Measurements from ENCODE around the gene NAIF1. TPM values are rescaled to one million over a fixed set of nuclear protein-coding genes. Genes with fewer than 3 reads are reported as not detected.

NAIF1 gene
- polyA plus RNA-seq, 1 donor from 2014 or later, result 9.9 TPM

DNA sequence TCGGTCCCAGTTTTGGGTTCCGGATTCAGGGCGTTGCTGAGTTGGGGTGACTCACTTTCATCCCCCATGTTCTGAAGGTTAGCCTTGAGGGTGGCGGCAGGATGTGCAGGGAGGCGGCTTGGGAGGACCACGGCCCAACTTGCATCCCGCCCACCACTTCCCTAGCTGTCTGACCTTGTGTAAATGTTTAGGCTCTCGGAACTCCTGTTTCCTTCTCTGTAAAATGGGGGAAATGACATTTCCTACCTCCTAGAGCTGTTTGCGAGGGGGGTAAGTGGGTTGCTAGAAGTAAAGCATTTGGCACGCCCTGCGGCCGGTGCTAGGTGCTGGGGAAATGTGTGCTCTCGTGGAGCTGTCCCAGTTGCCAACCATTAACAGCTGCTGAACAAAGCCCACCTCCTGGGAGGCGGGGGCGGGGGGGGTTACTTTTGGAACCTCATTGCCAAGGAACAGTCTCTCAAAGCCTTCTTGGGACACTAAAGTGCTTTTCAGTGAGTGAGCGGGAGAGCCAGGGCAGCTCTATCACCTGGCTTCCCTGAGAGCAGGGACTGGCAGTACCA lies 32.9 kb upstream of the NAIF1 start:
- no peaks in the 10 kb centered on the region for H4K20me1 ChIP-seq (ENCODE audit: insufficient read depth)
- peaks cover 6% of the 10 kb centered on the region for H3K79me2 ChIP-seq (replicated peaks; ENCODE audit: insufficient read depth, low read length)
- H3K9ac ChIP-seq (ENCODE audit: low read length), result peak overlapping the region; percentile 69
- no peak overlapping the region for H2AFZ ChIP-seq (ENCODE audit: low read depth, low read length)
- H3F3A ChIP-seq (ENCODE audit: insufficient read depth, low read length, poor library complexity, severe bottlenecking), result no peaks in the 10 kb centered on the region
- H3K27me3 ChIP-seq (ENCODE audit: insufficient read depth, low read depth, low read length), result no peaks in the 10 kb centered on the region
- H3K9me2 ChIP-seq (ENCODE audit: insufficient read depth, low read length), result no peaks in the 10 kb centered on the region
- peak overlapping the region; percentile 37 for H3K4me2 ChIP-seq (ENCODE audit: low read length)
- peak overlapping the region; percentile 67 for H3K4me3 ChIP-seq (ENCODE audit: low read length)
- TF ChIP-seq MXI1 (conservative IDR thresholded peaks at IDR 0.05; ENCODE audit: poor library complexity, severe bottlenecking), result no peak
- no peak for TF ChIP-seq POLR2AphosphoS5 (IDR thresholded peaks at IDR 0.05)
- no peak for TF ChIP-seq TAF1 (IDR thresholded peaks at IDR 0.05; ENCODE audit: low read depth)
- TF ChIP-seq RAD21 (conservative IDR thresholded peaks at IDR 0.05), result no peak
- no peak for TF ChIP-seq EZH2 (IDR thresholded peaks at IDR 0.05; ENCODE audit: borderline replicate concordance, insufficient read depth, low read length, poor library complexity, severe bottlenecking)
- TF ChIP-seq SMC3 (conservative IDR thresholded peaks at IDR 0.05; ENCODE audit: poor library complexity), result no peak
- TF ChIP-seq, protein P1, sequence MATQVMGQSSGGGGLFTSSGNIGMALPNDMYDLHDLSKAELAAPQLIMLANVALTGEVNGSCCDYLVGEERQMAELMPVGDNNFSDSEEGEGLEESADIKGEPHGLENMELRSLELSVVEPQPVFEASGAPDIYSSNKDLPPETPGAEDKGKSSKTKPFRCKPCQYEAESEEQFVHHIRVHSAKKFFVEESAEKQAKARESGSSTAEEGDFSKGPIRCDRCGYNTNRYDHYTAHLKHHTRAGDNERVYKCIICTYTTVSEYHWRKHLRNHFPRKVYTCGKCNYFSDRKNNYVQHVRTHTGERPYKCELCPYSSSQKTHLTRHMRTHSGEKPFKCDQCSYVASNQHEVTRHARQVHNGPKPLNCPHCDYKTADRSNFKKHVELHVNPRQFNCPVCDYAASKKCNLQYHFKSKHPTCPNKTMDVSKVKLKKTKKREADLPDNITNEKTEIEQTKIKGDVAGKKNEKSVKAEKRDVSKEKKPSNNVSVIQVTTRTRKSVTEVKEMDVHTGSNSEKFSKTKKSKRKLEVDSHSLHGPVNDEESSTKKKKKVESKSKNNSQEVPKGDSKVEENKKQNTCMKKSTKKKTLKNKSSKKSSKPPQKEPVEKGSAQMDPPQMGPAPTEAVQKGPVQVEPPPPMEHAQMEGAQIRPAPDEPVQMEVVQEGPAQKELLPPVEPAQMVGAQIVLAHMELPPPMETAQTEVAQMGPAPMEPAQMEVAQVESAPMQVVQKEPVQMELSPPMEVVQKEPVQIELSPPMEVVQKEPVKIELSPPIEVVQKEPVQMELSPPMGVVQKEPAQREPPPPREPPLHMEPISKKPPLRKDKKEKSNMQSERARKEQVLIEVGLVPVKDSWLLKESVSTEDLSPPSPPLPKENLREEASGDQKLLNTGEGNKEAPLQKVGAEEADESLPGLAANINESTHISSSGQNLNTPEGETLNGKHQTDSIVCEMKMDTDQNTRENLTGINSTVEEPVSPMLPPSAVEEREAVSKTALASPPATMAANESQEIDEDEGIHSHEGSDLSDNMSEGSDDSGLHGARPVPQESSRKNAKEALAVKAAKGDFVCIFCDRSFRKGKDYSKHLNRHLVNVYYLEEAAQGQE (IDR thresholded peaks at IDR 0.05; ENCODE audit: borderline replicate concordance), result no peak
- no peak for TF ChIP-seq EP300 (conservative IDR thresholded peaks at IDR 0.05; ENCODE audit: poor library complexity, severe bottlenecking)
- no peaks in the 10 kb centered on the region for H3K36me3 ChIP-seq (ENCODE audit: insufficient read depth, low read length)
- no peaks in the 10 kb centered on the region for H3K9me3 ChIP-seq (ENCODE audit: low read length)
- H3K27ac ChIP-seq (ENCODE audit: low read length), result no peak overlapping the region

DNA sequence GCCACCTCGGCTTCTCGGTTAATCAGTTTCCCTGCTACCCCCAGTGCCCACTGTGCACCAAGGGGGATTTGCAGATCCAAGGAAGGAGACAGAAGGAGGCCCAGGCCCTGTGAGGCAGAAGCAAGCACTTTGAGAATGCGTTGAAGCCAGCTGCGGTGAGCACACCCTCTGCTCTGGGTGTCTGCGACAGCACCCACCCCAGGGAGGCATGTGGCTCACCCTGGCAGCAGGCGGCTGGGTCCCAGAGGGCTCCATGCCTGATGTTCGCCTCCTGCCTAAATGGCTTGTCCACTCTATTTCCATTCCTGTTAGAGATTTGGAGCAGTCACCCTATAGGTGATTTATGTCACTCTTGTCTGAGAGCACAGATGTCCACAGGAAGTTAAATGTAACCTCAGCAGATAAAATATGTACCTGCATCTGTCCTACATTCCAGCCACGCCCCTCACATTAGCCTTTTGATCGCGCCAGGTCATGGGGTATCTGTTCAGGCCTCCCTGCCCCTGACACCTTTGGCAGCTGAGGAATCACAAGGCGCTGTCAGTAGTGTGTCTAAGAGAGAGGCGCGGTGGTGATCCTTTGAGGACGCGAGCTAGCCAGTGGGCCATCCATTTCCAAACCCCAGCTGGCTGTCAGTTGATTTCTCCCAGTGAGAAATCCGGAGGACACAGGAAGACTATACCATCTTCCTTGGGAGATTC lies 32.3 kb upstream of the NAIF1 start:
- peak overlapping the region; percentile 71 for H3K27ac ChIP-seq (ENCODE audit: low read length)
- H3K36me3 ChIP-seq (ENCODE audit: insufficient read depth, low read length), result no peaks in the 10 kb centered on the region
- H4K20me1 ChIP-seq (ENCODE audit: insufficient read depth), result no peaks in the 10 kb centered on the region
- no peaks in the 10 kb centered on the region for H3K9me2 ChIP-seq (ENCODE audit: insufficient read depth, low read length)
- no peak overlapping the region for H2AFZ ChIP-seq (ENCODE audit: low read depth, low read length)
- H3K79me2 ChIP-seq (replicated peaks; ENCODE audit: insufficient read depth, low read length), result peaks cover 6% of the 10 kb centered on the region
- H3K27me3 ChIP-seq (ENCODE audit: insufficient read depth, low read depth, low read length), result no peaks in the 10 kb centered on the region
- no peaks in the 10 kb centered on the region for H3F3A ChIP-seq (ENCODE audit: insufficient read depth, low read length, poor library complexity, severe bottlenecking)
- H3K9ac ChIP-seq (ENCODE audit: low read length), result peak overlapping the region; percentile 69
- peak overlapping the region; percentile 37 for H3K4me2 ChIP-seq (ENCODE audit: low read length)
- H3K4me3 ChIP-seq (ENCODE audit: low read length), result peak overlapping the region; percentile 67
- H3K9me3 ChIP-seq (ENCODE audit: low read length), result no peaks in the 10 kb centered on the region
- TF ChIP-seq EZH2 (IDR thresholded peaks at IDR 0.05; ENCODE audit: borderline replicate concordance, insufficient read depth, low read length, poor library complexity, severe bottlenecking), result no peak
- TF ChIP-seq EP300 (conservative IDR thresholded peaks at IDR 0.05; ENCODE audit: poor library complexity, severe bottlenecking), result no peak
- no peak for TF ChIP-seq TAF1 (IDR thresholded peaks at IDR 0.05; ENCODE audit: low read depth)
- no peak for TF ChIP-seq RAD21 (conservative IDR thresholded peaks at IDR 0.05)
- TF ChIP-seq, protein P2, sequence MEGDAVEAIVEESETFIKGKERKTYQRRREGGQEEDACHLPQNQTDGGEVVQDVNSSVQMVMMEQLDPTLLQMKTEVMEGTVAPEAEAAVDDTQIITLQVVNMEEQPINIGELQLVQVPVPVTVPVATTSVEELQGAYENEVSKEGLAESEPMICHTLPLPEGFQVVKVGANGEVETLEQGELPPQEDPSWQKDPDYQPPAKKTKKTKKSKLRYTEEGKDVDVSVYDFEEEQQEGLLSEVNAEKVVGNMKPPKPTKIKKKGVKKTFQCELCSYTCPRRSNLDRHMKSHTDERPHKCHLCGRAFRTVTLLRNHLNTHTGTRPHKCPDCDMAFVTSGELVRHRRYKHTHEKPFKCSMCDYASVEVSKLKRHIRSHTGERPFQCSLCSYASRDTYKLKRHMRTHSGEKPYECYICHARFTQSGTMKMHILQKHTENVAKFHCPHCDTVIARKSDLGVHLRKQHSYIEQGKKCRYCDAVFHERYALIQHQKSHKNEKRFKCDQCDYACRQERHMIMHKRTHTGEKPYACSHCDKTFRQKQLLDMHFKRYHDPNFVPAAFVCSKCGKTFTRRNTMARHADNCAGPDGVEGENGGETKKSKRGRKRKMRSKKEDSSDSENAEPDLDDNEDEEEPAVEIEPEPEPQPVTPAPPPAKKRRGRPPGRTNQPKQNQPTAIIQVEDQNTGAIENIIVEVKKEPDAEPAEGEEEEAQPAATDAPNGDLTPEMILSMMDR (IDR thresholded peaks at IDR 0.05; ENCODE audit: poor library complexity, severe bottlenecking), result no peak
- TF ChIP-seq POLR2AphosphoS5 (IDR thresholded peaks at IDR 0.05), result no peak
- TF ChIP-seq MXI1 (conservative IDR thresholded peaks at IDR 0.05; ENCODE audit: poor library complexity, severe bottlenecking), result no peak
- no peak for TF ChIP-seq SMC3 (conservative IDR thresholded peaks at IDR 0.05; ENCODE audit: poor library complexity)
- TF ChIP-seq, protein P1 (IDR thresholded peaks at IDR 0.05; ENCODE audit: borderline replicate concordance), result no peak
